Trophoblast cell (in vitro differentiated cells and primary cell): Measurements from ENCODE around the gene FNDC3B.

Experiments
- DNase-seq, 2 donors: peaks; one replicate each; pipeline ENCODE4 v3.0.0-alpha.2; 2016
- H2AFZ ChIP-seq: 2 replicates; pipeline ENCODE4 v1.6.1; 2013; ENCODE audit warnings: low read length, moderate library complexity, mild to moderate bottlenecking; ENCODE audit not compliant: insufficient read depth, poor library complexity
- H2AK5ac ChIP-seq: 2 replicates; pipeline ENCODE4 v1.6.1; 2013; ENCODE audit warnings: mild to moderate bottlenecking, low read length
- H2BK120ac ChIP-seq: 2 replicates; pipeline ENCODE4 v1.6.1; 2013; ENCODE audit warnings: low read length, mild to moderate bottlenecking, moderate library complexity; ENCODE audit not compliant: insufficient read depth, poor library complexity
- H2BK12ac ChIP-seq: 2 replicates; pipeline ENCODE4 v1.6.1; 2013; ENCODE audit warnings: mild to moderate bottlenecking, low read length, moderate library complexity
- H2BK5ac ChIP-seq: 2 replicates; pipeline ENCODE4 v1.6.1; 2013; ENCODE audit warnings: low read length, low read depth, moderate library complexity, mild to moderate bottlenecking; ENCODE audit not compliant: poor library complexity
- H3K14ac ChIP-seq: 2 replicates; pipeline ENCODE4 v1.6.1; 2013; ENCODE audit warnings: mild to moderate bottlenecking, low read length
- H3K18ac ChIP-seq: 2 replicates; pipeline ENCODE4 v1.6.1; 2013; ENCODE audit warnings: mild to moderate bottlenecking, low read length
- H3K23ac ChIP-seq: 2 replicates; pipeline ENCODE4 v1.6.1; 2013; ENCODE audit warnings: low read length
- H3K27ac ChIP-seq: 2 replicates; pipeline ENCODE4 v1.5.1; 2013; ENCODE audit warnings: low read depth, mild to moderate bottlenecking, inconsistent platforms, low read length, moderate library complexity
- H3K27me3 ChIP-seq: 2 replicates; pipeline ENCODE4 v1.6.1; 2013; ENCODE audit warnings: inconsistent platforms, mild to moderate bottlenecking, low read length, moderate library complexity; ENCODE audit not compliant: insufficient read depth
- H3K36me3 ChIP-seq, 2 experiments: 1 replicate in 1 of 2; 2 replicates in 1 of 2; pipeline ENCODE4 v1.6.1; 2013; ENCODE audit warnings: low read length in 2 of 2, mild to moderate bottlenecking in 2 of 2, moderate library complexity in 1 of 2; ENCODE audit not compliant: insufficient read depth in 2 of 2, control insufficient read depth in 1 of 2
- H3K4ac ChIP-seq: 2 replicates; pipeline ENCODE4 v1.6.1; 2013; ENCODE audit warnings: low read depth, mild to moderate bottlenecking, low read length, moderate library complexity
- H3K4me1 ChIP-seq, 2 experiments: 1 replicate in 1 of 2; 2 replicates in 1 of 2; pipeline ENCODE4 v1.6.1; 2013; ENCODE audit warnings: low read length in 2 of 2, mild to moderate bottlenecking in 2 of 2, moderate library complexity in 1 of 2; ENCODE audit not compliant: insufficient read depth in 2 of 2, control insufficient read depth in 1 of 2
- H3K4me2 ChIP-seq: 2 replicates; pipeline ENCODE4 v1.6.1; 2013; ENCODE audit warnings: inconsistent platforms, mild to moderate bottlenecking, low read length, moderate library complexity
- H3K4me3 ChIP-seq: 2 replicates; pipeline ENCODE4 v1.5.1; 2013; ENCODE audit warnings: mild to moderate bottlenecking, low read depth, low read length, inconsistent platforms
- H3K79me1 ChIP-seq: one replicate; pipeline ENCODE4 v1.6.1; 2013; ENCODE audit warnings: low read length
- H3K79me2 ChIP-seq: 2 replicates; pipeline ENCODE4 v1.6.1; 2013; ENCODE audit warnings: low read length, mild to moderate bottlenecking; ENCODE audit not compliant: control insufficient read depth, insufficient read depth, poor library complexity
- H3K9ac ChIP-seq: 2 replicates; pipeline ENCODE4 v1.6.1; 2013; ENCODE audit warnings: mild to moderate bottlenecking, low read length
- H3K9me3 ChIP-seq: 2 replicates; pipeline ENCODE4 v1.6.1; 2013; ENCODE audit warnings: low read depth, mild to moderate bottlenecking, control low read depth, inconsistent platforms, low read length; ENCODE audit not compliant: insufficient read depth
- H4K12ac ChIP-seq: 2 replicates; pipeline ENCODE4 v1.6.1; 2013; ENCODE audit warnings: low read depth, mild to moderate bottlenecking, low read length, moderate library complexity
- H4K8ac ChIP-seq: 2 replicates; pipeline ENCODE4 v1.6.1; 2013; ENCODE audit warnings: low read depth, mild to moderate bottlenecking, low read length, moderate library complexity
- H4K91ac ChIP-seq: one replicate; pipeline ENCODE4 v1.6.1; 2013; ENCODE audit warnings: low read depth, mild to moderate bottlenecking, low read length, moderate library complexity
- WGBS: extraction: QIAGEN DNeasy Blood & Tissue Kit; methylation state at CpG from one replicate; pipeline ENCODE4 v1.1.7; 2013; ENCODE audit warnings: missing lambda C conversion rate; ENCODE audit not compliant: insufficient read length, insufficient coverage; ENCODE audit errors: extremely low coverage; 5-methylcytosine and 5-hydroxymethylcytosine counted together

Gene FNDC3B

DNA sequence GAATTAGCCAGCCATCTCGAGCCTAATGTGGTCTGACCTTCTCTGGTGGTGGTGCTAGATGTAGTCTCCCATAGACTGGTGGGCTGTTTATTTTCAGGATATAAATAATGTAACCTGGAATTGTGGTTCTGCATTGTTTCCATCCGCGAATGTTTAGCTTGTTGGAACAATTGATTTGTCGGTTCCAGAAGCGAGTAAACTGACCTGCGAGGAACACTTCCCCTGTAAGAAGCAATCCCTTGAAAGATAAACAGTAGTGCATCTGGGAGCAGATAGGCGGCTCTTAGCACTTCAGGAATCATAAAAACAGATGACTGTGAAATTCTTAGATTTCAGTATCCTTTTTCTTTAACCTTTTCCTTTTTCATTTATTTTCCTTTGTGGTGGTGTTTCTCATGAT, 251.1 kb downstream of the FNDC3B start:
- Histone ChIP-seq H3K9ac (no peak overlapping the region), H3K79me1 (peaks cover 7% of the 10 kb centered on the region), H3K23ac (no peak overlapping the region), H3K4ac (no peak overlapping the region), H3K14ac (no peak overlapping the region), H2AFZ (no peak overlapping the region), H3K9me3 (no peaks in the 10 kb centered on the region), H2AK5ac (no peak overlapping the region), H3K4me1 (peaks cover 7 to 12% of the 10 kb centered on the region in 2 experiments), H3K27ac (no peak overlapping the region), H3K79me2 (no peaks in the 10 kb centered on the region), H2BK12ac (no peak overlapping the region), H3K27me3 (no peaks in the 10 kb centered on the region), H3K4me2 (no peak overlapping the region), H2BK5ac (no peak overlapping the region), H4K91ac (no peak overlapping the region), H4K8ac (no peak overlapping the region), H4K12ac (no peak overlapping the region), H2BK120ac (no peak overlapping the region), H3K4me3 (no peak overlapping the region), H3K18ac (no peak overlapping the region), H3K36me3 (peaks cover 5 to 18% of the 10 kb centered on the region in 2 experiments)
- no peak for DNase-seq
- no CpG with 5 or more reads among the region's 7 CpGs for WGBS

DNA sequence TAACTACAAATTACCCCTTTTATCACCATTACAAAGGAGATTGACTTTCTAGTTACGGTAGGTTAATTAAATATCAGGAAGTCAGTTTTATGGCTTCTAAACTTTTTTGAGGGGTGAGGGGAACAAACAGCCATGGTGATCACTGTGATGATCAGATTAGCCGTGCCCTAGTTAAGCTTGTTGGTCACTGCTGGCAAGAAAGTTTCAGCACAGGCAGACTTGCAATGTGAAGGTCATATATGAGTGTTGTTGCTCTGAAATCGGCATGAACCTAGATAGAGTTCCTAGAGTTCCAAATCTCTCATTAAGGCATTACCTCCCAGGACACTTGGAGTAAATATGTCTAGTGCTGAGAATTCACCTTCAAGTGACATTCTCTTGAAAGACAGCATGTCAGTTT, 252.3 kb downstream of the FNDC3B start:
- Histone ChIP-seq H2BK12ac (no peak overlapping the region), H2AFZ (no peak overlapping the region), H3K79me1 (peaks cover 8% of the 10 kb centered on the region), H3K9ac (no peak overlapping the region), H3K14ac (no peak overlapping the region), H3K36me3 (peaks cover 7 to 20% of the 10 kb centered on the region in 2 experiments), H3K4me2 (no peak overlapping the region), H3K18ac (no peak overlapping the region), H2BK120ac (no peak overlapping the region), H3K4me1 (peaks cover 8 to 15% of the 10 kb centered on the region in 2 experiments), H3K9me3 (no peaks in the 10 kb centered on the region), H4K91ac (no peak overlapping the region), H3K27ac (no peak overlapping the region), H4K12ac (no peak overlapping the region), H3K27me3 (no peaks in the 10 kb centered on the region), H3K23ac (no peak overlapping the region), H3K4ac (no peak overlapping the region), H4K8ac (no peak overlapping the region), H2AK5ac (no peak overlapping the region), H2BK5ac (no peak overlapping the region), H3K4me3 (no peak overlapping the region), H3K79me2 (no peaks in the 10 kb centered on the region)
- no CpG with 5 or more reads among the region's 3 CpGs for WGBS
- no peak for DNase-seq

DNA sequence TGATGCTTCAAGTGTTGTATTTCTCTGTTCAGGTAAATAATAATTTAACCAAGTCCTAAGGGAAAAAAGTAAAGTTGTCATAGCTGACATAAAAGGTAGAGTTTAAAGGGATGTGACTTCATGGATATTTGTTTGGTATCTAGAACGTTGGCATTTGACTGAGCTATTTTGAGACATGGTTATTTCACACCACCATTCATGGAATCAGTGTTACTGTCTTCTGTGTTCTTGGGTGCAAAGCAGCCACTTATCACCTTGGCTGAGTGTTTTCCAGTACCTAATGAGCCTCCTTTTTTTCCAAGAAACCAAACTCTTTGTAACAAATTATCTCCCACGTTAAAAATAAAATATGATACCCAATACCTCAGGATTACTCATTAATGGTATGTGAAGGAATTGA, 253.0 kb downstream of the FNDC3B start:
- no peak overlapping the region for H4K91ac ChIP-seq
- H3K4me1 ChIP-seq = peaks cover 5 to 10% of the 10 kb centered on the region in 2 experiments
- peaks cover 4% of the 10 kb centered on the region for H3K79me1 ChIP-seq
- H3K23ac ChIP-seq = no peak overlapping the region
- no peak overlapping the region for H2AFZ ChIP-seq
- WGBS = 100% methylated on average over 1 of the region's 2 CpGs
- H2BK12ac ChIP-seq = no peak overlapping the region
- no peak overlapping the region for H4K12ac ChIP-seq
- H2BK120ac ChIP-seq = no peak overlapping the region
- no peak overlapping the region for H3K4me2 ChIP-seq
- H4K8ac ChIP-seq = no peak overlapping the region
- no peak overlapping the region for H3K14ac ChIP-seq
- no peaks in the 10 kb centered on the region for H3K9me3 ChIP-seq
- H3K4me3 ChIP-seq = no peak overlapping the region
- H3K27me3 ChIP-seq = no peaks in the 10 kb centered on the region
- DNase-seq = no peak
- H2AK5ac ChIP-seq = no peak overlapping the region
- H2BK5ac ChIP-seq = no peak overlapping the region
- no peak overlapping the region for H3K4ac ChIP-seq
- no peak overlapping the region for H3K18ac ChIP-seq
- no peaks in the 10 kb centered on the region for H3K79me2 ChIP-seq
- H3K9ac ChIP-seq = no peak overlapping the region
- H3K36me3 ChIP-seq = peaks cover 7 to 20% of the 10 kb centered on the region in 2 experiments
- no peak overlapping the region for H3K27ac ChIP-seq

DNA sequence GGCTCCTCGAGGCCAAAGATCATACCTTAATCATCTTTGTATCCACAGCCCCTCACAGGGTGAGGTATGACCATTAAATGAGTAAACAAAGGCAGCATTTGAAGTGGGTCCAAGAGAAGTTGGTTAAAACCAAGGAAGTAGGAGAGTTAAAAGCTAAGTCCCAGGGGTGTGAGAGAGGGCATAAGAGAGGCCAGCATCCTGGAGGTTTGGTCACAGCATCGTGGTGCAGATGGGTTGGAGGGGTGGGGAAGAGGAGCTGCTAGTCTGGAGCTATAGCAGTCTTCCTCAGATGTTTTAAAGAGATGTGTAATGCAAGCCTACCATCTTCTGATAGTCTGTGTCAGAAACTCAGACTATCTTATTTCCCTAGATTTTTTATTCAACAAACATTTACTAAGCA, 253.7 kb downstream of the FNDC3B start:
- no peak overlapping the region for H3K27ac ChIP-seq
- no peak overlapping the region for H3K4me3 ChIP-seq
- H3K4ac ChIP-seq = no peak overlapping the region
- H2AFZ ChIP-seq = no peak overlapping the region
- H3K23ac ChIP-seq = no peak overlapping the region
- no peaks in the 10 kb centered on the region for H3K79me2 ChIP-seq
- H3K14ac ChIP-seq = no peak overlapping the region
- no peak overlapping the region for H2BK5ac ChIP-seq
- H4K91ac ChIP-seq = no peak overlapping the region
- DNase-seq = no peak
- H3K79me1 ChIP-seq = peaks cover 4% of the 10 kb centered on the region
- H2BK120ac ChIP-seq = no peak overlapping the region
- no peak overlapping the region for H2AK5ac ChIP-seq
- H3K4me2 ChIP-seq = no peak overlapping the region
- H3K27me3 ChIP-seq = no peaks in the 10 kb centered on the region
- H3K9ac ChIP-seq = no peak overlapping the region
- no peak overlapping the region for H3K18ac ChIP-seq
- peaks cover 7 to 18% of the 10 kb centered on the region in 2 experiments for H3K36me3 ChIP-seq
- no peak overlapping the region for H4K12ac ChIP-seq
- H2BK12ac ChIP-seq = no peak overlapping the region
- H4K8ac ChIP-seq = no peak overlapping the region
- H3K9me3 ChIP-seq = no peaks in the 10 kb centered on the region
- WGBS = no CpG with 5 or more reads among the region's 2 CpGs
- H3K4me1 ChIP-seq = peaks cover 5 to 8% of the 10 kb centered on the region in 2 experiments
